A549 treated with RU486 at 1 μM for 4 hours (cell line): ENCODE results near the gene C16orf46. TPM values are rescaled to one million over a fixed set of nuclear protein-coding genes. Genes with fewer than 3 reads are reported as not detected.

ENCODE experiments used
- total RNA-seq: library from RNA; stranded (reverse); fragments of 200-300 nt; extraction: Qiagen RNA extraction; gene quantifications from 5 replicates; pipeline ENCODE4 v1.2.3, GENCODE V29; 2022; ENCODE audit warnings: low read depth

The C16orf46 gene, protein sequence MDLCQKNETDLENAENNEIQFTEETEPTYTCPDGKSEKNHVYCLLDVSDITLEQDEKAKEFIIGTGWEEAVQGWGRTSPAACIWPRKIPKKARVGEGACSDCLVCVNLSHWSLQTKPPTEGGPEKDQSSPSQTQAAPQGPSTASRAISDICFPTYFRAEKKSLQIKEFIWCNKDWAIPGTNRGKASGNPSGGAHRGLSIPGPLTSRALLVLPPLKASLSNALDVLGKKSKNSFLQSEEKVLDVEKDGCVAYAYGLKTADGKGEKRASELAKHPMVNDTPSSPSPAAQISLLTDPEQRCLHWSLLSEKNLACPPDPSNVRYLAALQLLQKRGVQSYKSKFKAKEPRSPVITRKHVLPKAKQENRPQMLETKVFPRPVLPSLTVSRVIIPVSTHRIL
- total RNA-seq, result 0.62 to 1.5 TPM (median 0.92 TPM) in 5 replicates

DNA sequence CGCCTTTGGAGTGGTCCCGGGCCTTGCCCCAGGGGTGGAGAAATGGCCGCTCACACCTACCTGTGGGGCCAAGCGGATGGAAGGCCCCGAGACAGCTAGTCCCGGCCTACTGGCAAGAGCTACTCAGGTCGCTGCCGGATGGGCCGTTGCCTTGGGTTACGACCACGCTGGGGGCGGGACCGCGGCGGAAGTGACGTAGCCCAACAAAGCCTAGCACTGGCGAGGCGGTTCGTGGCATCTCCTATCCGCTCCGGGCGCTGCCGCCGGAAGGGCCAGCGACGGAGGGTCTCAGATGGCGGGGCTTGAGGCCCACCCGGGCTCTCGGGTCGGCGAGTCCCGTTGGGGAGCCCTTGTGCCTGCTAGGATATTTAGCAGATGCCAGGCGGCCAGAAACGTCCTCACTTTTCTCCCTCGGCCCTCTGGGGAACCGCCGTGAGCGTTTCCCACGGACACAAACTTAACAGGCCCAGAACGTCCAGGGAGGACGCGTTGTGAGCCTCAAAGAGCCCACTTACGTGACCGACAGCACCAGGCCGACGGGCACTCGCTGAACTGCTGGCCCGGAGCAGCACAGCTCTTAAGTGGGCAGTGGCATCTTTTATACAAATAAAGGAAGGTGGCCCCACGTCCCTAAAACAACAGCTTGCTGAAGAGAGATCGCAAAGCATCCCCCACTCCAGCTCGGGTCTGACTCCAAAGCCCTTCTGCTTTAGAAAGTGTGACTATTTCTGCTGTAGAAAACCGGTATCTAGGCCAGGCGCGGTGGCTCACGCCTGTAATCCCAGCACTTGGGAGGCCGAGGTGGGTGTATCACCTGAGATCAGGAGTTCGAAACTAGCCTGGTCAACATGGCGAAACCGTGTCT lies at the start of gene C16orf46:
Gene C16orf46, minus strand, starts transcription at position 163 of the 865 bp plus-strand sequence. CDS start 13,283 bp downstream, outside the sequence.

DNA sequence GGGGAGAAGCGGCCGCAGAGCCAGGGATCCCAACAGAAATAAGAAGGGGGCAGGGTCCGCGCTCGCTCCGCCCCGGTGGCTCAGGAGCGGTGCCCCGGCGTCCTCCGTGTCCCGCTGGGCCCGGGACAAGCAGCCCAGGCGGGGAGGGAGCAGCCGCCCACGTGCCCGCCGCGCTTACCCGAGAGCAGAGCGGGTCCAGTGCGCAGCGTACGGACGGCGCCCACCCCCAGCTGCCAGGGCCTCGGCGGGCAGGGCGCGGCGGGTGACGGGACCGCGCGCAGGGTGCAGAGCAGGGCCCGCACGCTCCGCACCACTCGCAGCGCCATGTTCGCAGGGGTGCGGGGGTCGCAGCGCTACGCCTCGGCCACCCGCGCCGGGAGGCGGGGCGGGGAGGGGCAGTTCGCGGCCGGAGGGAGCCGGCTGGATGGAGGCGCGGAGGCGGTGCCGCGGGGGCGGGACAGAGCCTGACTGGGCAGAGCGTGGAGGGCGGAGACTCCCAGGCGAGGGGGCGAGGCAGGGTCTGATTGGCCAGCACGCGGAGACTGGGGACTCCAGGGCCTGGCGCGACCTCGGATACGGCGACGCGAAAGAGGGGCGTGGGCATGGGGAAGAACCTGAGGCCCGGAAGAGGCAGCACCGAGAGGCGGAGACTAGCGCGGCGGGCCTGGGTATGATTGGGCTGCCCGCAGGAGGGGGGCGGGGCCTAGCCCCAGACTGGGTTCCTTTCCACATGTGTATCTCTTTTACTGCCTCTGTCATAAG lies 19.1 kb upstream of the C16orf46 start, which contains the start of gene GCSH:
Gene GCSH, minus strand, starts transcription at position 443 of the 762 bp plus-strand sequence. Its CDS starts 117 bp downstream, at position 326.

DNA sequence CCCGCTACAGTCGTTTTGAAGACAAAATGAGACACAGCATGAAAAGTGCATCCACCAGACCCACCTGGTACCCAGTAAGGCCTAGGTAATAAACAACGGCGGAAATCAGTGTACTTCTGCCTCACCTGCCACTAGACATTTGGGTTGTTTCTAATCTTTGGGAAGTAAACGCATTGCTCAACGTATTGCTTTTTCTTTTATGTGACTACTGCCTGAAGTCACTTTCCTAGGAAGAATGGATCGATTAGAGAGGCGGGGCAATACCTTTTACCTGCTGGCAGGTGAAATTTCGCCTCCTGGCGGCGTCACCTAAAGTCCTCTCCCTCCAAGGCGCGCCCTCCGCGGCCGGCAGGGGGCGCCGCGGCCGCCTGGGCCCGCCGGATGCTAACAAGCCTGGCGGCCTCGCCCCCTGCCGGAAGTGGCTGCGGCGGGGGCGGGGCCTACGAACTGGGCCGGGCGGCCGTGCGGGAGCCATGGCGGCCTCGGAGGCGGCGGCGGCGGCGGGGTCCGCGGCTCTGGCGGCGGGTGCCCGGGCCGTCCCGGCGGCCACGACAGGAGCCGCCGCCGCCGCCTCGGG lies 41.6 kb downstream of the C16orf46 start, which contains the start of gene ATMIN:
Gene ATMIN, plus strand, starts transcription at position 445 of the 577 bp plus-strand sequence. Its CDS starts 29 bp downstream, at position 474.

Other genes with a start within 250 kb of the C16orf46 start
- gene CMC2, start 70.4 kb downstream of the C16orf46 start, total RNA-seq, result 121 to 140 TPM (median 129 TPM) in 5 replicates
- 65.0 to 120 TPM (median 76.0 TPM) in 5 replicates for gene CENPN, start 70.0 kb downstream of the C16orf46 start, total RNA-seq
- 27.5 to 32.8 TPM (median 31.6 TPM) in 5 replicates for gene ATMIN, start 41.4 kb downstream of the C16orf46 start, total RNA-seq
- gene GCSH, start 19.2 kb upstream of the C16orf46 start, total RNA-seq, result 26.0 to 72.2 TPM (median 62.9 TPM) in 5 replicates
- gene BCO1, start 161.5 kb upstream of the C16orf46 start, total RNA-seq, result 0.85 to 1.5 TPM (median 0.98 TPM) in 5 replicates
- 2.3 to 3.0 TPM (median 2.6 TPM) in 5 replicates for gene GAN, start 237.7 kb upstream of the C16orf46 start, total RNA-seq